Osteoblast (primary cell): Measurements from ENCODE around the gene LETM1. TPM values are rescaled to one million over a fixed set of nuclear protein-coding genes. Genes with fewer than 3 reads are reported as not detected.

Source experiments
- DNase-seq: peaks from one replicate; pipeline ENCODE4 v3.0.0; 2011; ENCODE audit warnings: low spot score, mixed read lengths; ENCODE audit not compliant: insufficient read length; ENCODE audit errors: missing footprints
- H2AFZ ChIP-seq: 2 replicates; pipeline ENCODE4 v1.6.0; 2011; ENCODE audit warnings: mild to moderate bottlenecking, low read length
- H3K27ac ChIP-seq: 2 replicates; pipeline ENCODE4 v1.5.1; 2011; ENCODE audit warnings: mild to moderate bottlenecking, low read depth, low read length, moderate library complexity
- H3K27me3 ChIP-seq: 2 replicates; pipeline ENCODE4 v1.6.0; 2012; ENCODE audit warnings: mild to moderate bottlenecking, control low read depth, inconsistent platforms, low read length, moderate library complexity; ENCODE audit not compliant: insufficient read depth
- H3K36me3 ChIP-seq: 2 replicates; pipeline ENCODE4 v1.5.1; 2011; ENCODE audit warnings: mild to moderate bottlenecking, low read length, control low read depth, moderate library complexity; ENCODE audit not compliant: insufficient read depth
- H3K4me1 ChIP-seq: 2 replicates; pipeline ENCODE4 v1.5.1; 2011; ENCODE audit warnings: mild to moderate bottlenecking, low read length, control low read depth, moderate library complexity; ENCODE audit not compliant: insufficient read depth
- H3K4me2 ChIP-seq: 2 replicates; pipeline ENCODE4 v1.6.0; 2011; ENCODE audit warnings: mild to moderate bottlenecking, low read length; ENCODE audit not compliant: insufficient read depth
- H3K4me3 ChIP-seq: fragments of 200-600 bp; sonication (generic); 3 replicates; pipeline ENCODE4 v1.5.1; 2012; ENCODE audit warnings: mild to moderate bottlenecking, low read length, inconsistent platforms; ENCODE audit not compliant: insufficient read depth
- H3K79me2 ChIP-seq: 2 replicates; pipeline ENCODE4 v1.6.0; 2012; ENCODE audit warnings: mild to moderate bottlenecking, low read length, control low read depth, inconsistent platforms; ENCODE audit not compliant: insufficient read depth
- H3K9me3 ChIP-seq: 2 replicates; pipeline ENCODE4 v1.5.1; 2011; ENCODE audit warnings: low read depth, low read length, control low read depth
- H4K20me1 ChIP-seq: 2 replicates; pipeline ENCODE4 v1.6.0; 2012; ENCODE audit warnings: mild to moderate bottlenecking, low read length, control low read depth; ENCODE audit not compliant: insufficient read depth
- CTCF ChIP-seq: IDR thresholded peaks from 2 replicates; pipeline ENCODE4 v1.5.1; 2011; ENCODE audit warnings: mild to moderate bottlenecking, low read depth, low read length, moderate library complexity; ENCODE audit errors: extremely low read depth
- total RNA-seq: library from RNA; depleted of rRNA; stranded (reverse); fragments of >200 nt; gene quantifications from 2 replicates; pipeline ENCODE4 v1.2.3, GENCODE V29; 2012

Gene LETM1
- total RNA-seq, 1 donor = 75.3 TPM

- no peak overlapping the region for H3K4me2 ChIP-seq
- H3K27ac ChIP-seq = no peak overlapping the region
Observed at GRCh38 chr4:1821679-1822567, 34.0 kb downstream of the LETM1 start.

GRCh38 chr4:1819816-1820215 lies 36.1 kb downstream of the LETM1 start:
- Histone ChIP-seq H3K36me3 (peaks cover 60% of the 10 kb centered on the region), H3K27ac (no peak overlapping the region), H2AFZ (no peak overlapping the region), H3K4me3 (no peak overlapping the region), H3K4me2 (no peak overlapping the region), H3K27me3 (no peaks in the 10 kb centered on the region), H3K9me3 (no peaks in the 10 kb centered on the region), H3K4me1 (no peaks in the 10 kb centered on the region), H4K20me1 (no peaks in the 10 kb centered on the region), H3K79me2 (no peaks in the 10 kb centered on the region)
- no peak for TF ChIP-seq CTCF
- DNase-seq = no peak

More at GRCh38 chr4:1821679-1822567, 34.0 kb downstream of the LETM1 start:
- Histone ChIP-seq H3K36me3 (peaks cover 65% of the 10 kb centered on the region), H3K79me2 (no peaks in the 10 kb centered on the region), H2AFZ (no peak overlapping the region), H3K4me3 (no peak overlapping the region), H3K9me3 (no peaks in the 10 kb centered on the region), H4K20me1 (peaks cover 3% of the 10 kb centered on the region), H3K4me1 (no peaks in the 10 kb centered on the region), H3K27me3 (no peaks in the 10 kb centered on the region)
- no peak for TF ChIP-seq CTCF
- DNase-seq = peak; percentile 84

- H3K36me3 ChIP-seq = peaks cover 58% of the 10 kb centered on the region
- TF ChIP-seq CTCF = no peak
- H3K9me3 ChIP-seq = no peaks in the 10 kb centered on the region
- no peak overlapping the region for H3K27ac ChIP-seq
- DNase-seq = no peak
- no peak overlapping the region for H3K4me3 ChIP-seq
- no peaks in the 10 kb centered on the region for H3K27me3 ChIP-seq
- H3K4me2 ChIP-seq = no peak overlapping the region
- no peaks in the 10 kb centered on the region for H4K20me1 ChIP-seq
- H3K4me1 ChIP-seq = no peaks in the 10 kb centered on the region
- H2AFZ ChIP-seq = no peak overlapping the region
- no peaks in the 10 kb centered on the region for H3K79me2 ChIP-seq
Observed at GRCh38 chr4:1819284-1819683, 36.7 kb downstream of the LETM1 start.

GRCh38 chr4:1815997-1816860 lies 39.7 kb downstream of the LETM1 start:
- Histone ChIP-seq H2AFZ (no peak overlapping the region), H3K4me2 (no peak overlapping the region), H3K9me3 (no peaks in the 10 kb centered on the region), H3K27me3 (no peaks in the 10 kb centered on the region), H3K4me3 (no peak overlapping the region), H3K27ac (no peak overlapping the region), H3K36me3 (peaks cover 60% of the 10 kb centered on the region), H4K20me1 (no peaks in the 10 kb centered on the region), H3K4me1 (no peaks in the 10 kb centered on the region), H3K79me2 (no peaks in the 10 kb centered on the region)
- peak; percentile 43 for DNase-seq
- TF ChIP-seq CTCF = no peak
